ENCODE results near the gene MEAF6. TPM values are rescaled to one million over a fixed set of nuclear protein-coding genes. Genes with fewer than 3 reads are reported as not detected.

Gene MEAF6
- total RNA-seq, 1 donor from 2014 or later = 35.7 TPM

GRCh38 chr1:37476460-37477197 is 37.9 kb downstream of the MEAF6 start:
- intact Hi-C loops (cut with micrococcal nuclease) = no loop called here
- DNase-seq = peak; percentile 70

GRCh38 chr1:37476087-37476452 is 38.5 kb downstream of the MEAF6 start:
- ATAC-seq = no peak
- no peak for DNase-seq
- intact Hi-C loops (cut with micrococcal nuclease) = no loop called here

More at GRCh38 chr1:37476460-37477197, 37.9 kb downstream of the MEAF6 start:
- peak; percentile 49 for ATAC-seq

- intact Hi-C loops (cut with micrococcal nuclease) = no loop called here
- ATAC-seq = no peak
- DNase-seq = no peak
Observed at GRCh38 chr1:37475380-37476086, 39.0 kb downstream of the MEAF6 start.

GRCh38 chr1:37474697-37475379 is 39.7 kb downstream of the MEAF6 start:
- DNase-seq = peak; percentile 66
- intact Hi-C loops (cut with micrococcal nuclease) = no loop called here
- ATAC-seq = peak; percentile 3

GRCh38 chr1:37474046-37474696 is 40.4 kb downstream of the MEAF6 start, which contains the start of gene ZC3H12A:
Gene ZC3H12A, plus strand, starts transcription at chr1:37474580. Its CDS starts 917 bp downstream, at chr1:37475497.
- ATAC-seq (peak; percentile 87), DNase-seq (peak; percentile 96)
- intact Hi-C loops (cut with micrococcal nuclease) = no loop called here

- ATAC-seq (peak; percentile 5), DNase-seq (no peak)
- intact Hi-C loops (cut with micrococcal nuclease) = no loop called here
Observed at GRCh38 chr1:37473431-37474045, 41.0 kb downstream of the MEAF6 start.

GRCh38 chr1:37472994-37473393 is 41.6 kb downstream of the MEAF6 start:
- intact Hi-C loops (cut with micrococcal nuclease) = no loop called here
- no peak for DNase-seq
- ATAC-seq = no peak

- DNase-seq = no peak
- no peak for ATAC-seq
- intact Hi-C loops (cut with micrococcal nuclease) = no loop called here
Observed at GRCh38 chr1:37472281-37472680, 42.3 kb downstream of the MEAF6 start.

GRCh38 chr1:37471345-37472231 is 43.0 kb downstream of the MEAF6 start:
- intact Hi-C loops (cut with micrococcal nuclease) = no loop called here
- ATAC-seq (peak; percentile 70), DNase-seq (peak; percentile 79)

GRCh38 chr1:37469386-37469785 is 45.2 kb downstream of the MEAF6 start:
- ATAC-seq (no peak), DNase-seq (no peak)
- intact Hi-C loops (cut with micrococcal nuclease) = no loop called here

GRCh38 chr1:37468037-37468436 is 46.5 kb downstream of the MEAF6 start:
- ATAC-seq = no peak
- intact Hi-C loops (cut with micrococcal nuclease) = no loop called here
- DNase-seq = no peak

- peak; percentile 59 for ATAC-seq
- no peak for DNase-seq
- intact Hi-C loops (cut with micrococcal nuclease) = no loop called here
Observed at GRCh38 chr1:37465593-37466517, 48.7 kb downstream of the MEAF6 start.

GRCh38 chr1:37464443-37464842 is 50.1 kb downstream of the MEAF6 start:
- ATAC-seq (no peak), DNase-seq (no peak)
- intact Hi-C loops (cut with micrococcal nuclease) = no loop called here

- DNase-seq = no peak
- ATAC-seq = no peak
- intact Hi-C loops (cut with micrococcal nuclease) = no loop called here
Observed at GRCh38 chr1:37461698-37462436, 52.7 kb downstream of the MEAF6 start.

- no peak for DNase-seq
Observed at GRCh38 chr1:37458551-37458950, 56.0 kb downstream of the MEAF6 start.

GRCh38 chr1:37456614-37457013 is 58.0 kb downstream of the MEAF6 start:
- ATAC-seq (no peak), DNase-seq (no peak)
- intact Hi-C loops (cut with micrococcal nuclease) = loop anchor here (5.0 kb wide), 1 partner anchor 226 kb away; no protein-coding TSS in a partner anchor

More at GRCh38 chr1:37458551-37458950, 56.0 kb downstream of the MEAF6 start:
- intact Hi-C loops (cut with micrococcal nuclease) = loop anchor here (5.0 kb wide), 1 partner anchor 224 kb away; no protein-coding TSS in a partner anchor
- no peak for ATAC-seq

All from left ventricle myocardium superior (tissue), 1 donor.